HepG2 (cell line): ENCODE results near the gene PCSK2.

Experiments
- EP300 ChIP-seq, 3 experiments: sonication (generic) in 1 of 3; formaldehyde crosslinking in 1 of 3; IDR thresholded peaks; 2 replicates each; pipeline versions ENCODE4 v1.5.1 to v1.6.1; 2011 to 2020; ENCODE audit warnings: low read depth in 2 of 3, low read length in 2 of 3, borderline replicate concordance in 1 of 3, improper control_type of control experiment in 1 of 3, mild to moderate bottlenecking in 1 of 3, missing genetic modification reagents in 1 of 3, moderate library complexity in 1 of 3
- EZH2 ChIP-seq: conservative IDR thresholded peaks from 2 replicates; pipeline ENCODE4 v1.6.1; 2012; ENCODE audit warnings: mild to moderate bottlenecking, low read depth, low read length, moderate library complexity
- MEF2D ChIP-seq: sonication (generic); formaldehyde crosslinking; IDR thresholded peaks from 2 replicates; pipeline ENCODE4 v1.5.1; 2020; ENCODE audit warnings: mild to moderate bottlenecking, missing genetic modification reagents
- NR1H2 ChIP-seq: sonication (generic); formaldehyde crosslinking; IDR thresholded peaks from 2 replicates; pipeline ENCODE4 v1.8.1; 2022; ENCODE audit warnings: low read depth, missing genetic modification reagents, borderline replicate concordance
- POLR2A ChIP-seq, 2 experiments: IDR thresholded peaks; 2 replicates each; pipeline ENCODE4 v1.6.1; 2011; ENCODE audit warnings: low read depth in 2 of 2, low read length in 2 of 2, mild to moderate bottlenecking in 1 of 2, moderate library complexity in 1 of 2; ENCODE audit not compliant: insufficient read depth in 1 of 2
- SIN3A ChIP-seq: IDR thresholded peaks from 2 replicates; pipeline ENCODE4 v1.6.1; 2011; ENCODE audit warnings: low read depth, mild to moderate bottlenecking, control low read depth, low read length, borderline replicate concordance
- TFAP4 ChIP-seq: sonication (generic); IDR thresholded peaks from 2 replicates; pipeline ENCODE4 v1.6.1; 2016; ENCODE audit warnings: low read depth, borderline replicate concordance
- ZNF670 ChIP-seq: sonication (generic); formaldehyde crosslinking; IDR thresholded peaks from 2 replicates; pipeline ENCODE4 v1.8.0; 2022; ENCODE audit warnings: mild to moderate bottlenecking, missing genetic modification reagents, borderline replicate concordance

GRCh38 chr20:17525132-17525531 is 298.3 kb downstream of the PCSK2 start:
- no peak for TF ChIP-seq EP300 (IDR thresholded peaks at IDR 0.05; ENCODE audit: low read depth in 2 of 2, low read length in 2 of 2)
- TF ChIP-seq EP300 (CRISPR knock-in tag; IDR thresholded peaks at IDR 0.05; ENCODE audit: borderline replicate concordance) = no peak
- no peak for TF ChIP-seq ZNF670 (CRISPR knock-in tag)
- no peak for TF ChIP-seq MEF2D (CRISPR knock-in tag)
- no peak for TF ChIP-seq NR1H2 (CRISPR knock-in tag)
- no peak for TF ChIP-seq POLR2A (IDR thresholded peaks at IDR 0.05; ENCODE audit: insufficient read depth in 1 of 2, low read depth in 2 of 2, low read length in 2 of 2)
- TF ChIP-seq SIN3A = no peak
- no peak for TF ChIP-seq TFAP4
- no peak for TF ChIP-seq EZH2
